T-cell (primary cell): Measurements from ENCODE around the gene LDLR. TPM values are rescaled to one million over a fixed set of nuclear protein-coding genes. Genes with fewer than 3 reads are reported as not detected.

ENCODE experiments used
- ATAC-seq, 4 experiments: fragments of 200-7000 bp in 3 of 4; fragments of 150-1000 bp in 1 of 4; cut with Tn5 transposase; replicated peaks in 1 of 4; 1 replicate in 3 of 4; 2 replicates in 1 of 4; pipeline ENCODE4 v1.10.0; 2021; ENCODE audit warnings: moderate library complexity in 3 of 4, mild to moderate bottlenecking in 2 of 4, moderate number of reproducible peaks in 1 of 4
- CTCF ChIA-PET, 2 donors: fragments of 300-600 bp; sonication (Branson Sonifier 250); formaldehyde crosslinking; loops; one replicate each; lab custom pipeline; 2022; ENCODE audit warnings: antibody characterized with exemption in 2 of 2; lab: Charles Lee
- POLR2A ChIA-PET, 2 donors: fragments of 300-600 bp; sonication (Branson Sonifier 250); formaldehyde crosslinking; loops; one replicate each; lab custom pipeline; 2022; ENCODE audit warnings: antibody characterized with exemption in 2 of 2; lab: Charles Lee
- DNase-seq, 35 experiments: peaks; one replicate each; pipeline versions ENCODE4 v3.0.0 to v3.0.0-alpha.2; 2013 to 2023
- H3K27ac ChIP-seq: one replicate; pipeline ENCODE4 v1.5.1; 2013; ENCODE audit warnings: low read length
- H3K27me3 ChIP-seq, 2 experiments: replicated peaks in 1 of 2; 1 replicate in 1 of 2; 2 replicates in 1 of 2; pipeline versions ENCODE4 v1.6.1 to v1.7.0; 2013; ENCODE audit warnings: low read length in 1 of 2, mixed read lengths in 1 of 2; ENCODE audit not compliant: control insufficient read depth in 2 of 2, insufficient read depth in 2 of 2; ENCODE audit errors: extremely low read depth in 1 of 2
- H3K36me3 ChIP-seq, 2 donors: 1 replicate in 1 of 2; 2 replicates in 1 of 2; pipeline versions ENCODE4 v1.6.1 to v1.7.0; 2013; ENCODE audit warnings: low read length in 1 of 2; ENCODE audit not compliant: control insufficient read depth in 2 of 2, insufficient read depth in 1 of 2; ENCODE audit errors: extremely low read depth in 1 of 2
- H3K4me1 ChIP-seq, 2 experiments: 1 replicate in 1 of 2; 2 replicates in 1 of 2; pipeline versions ENCODE4 v1.6.1 to v1.7.0; 2013; ENCODE audit warnings: low read length in 2 of 2, mixed read lengths in 1 of 2; ENCODE audit not compliant: insufficient read depth in 2 of 2, control insufficient read depth in 1 of 2; ENCODE audit errors: extremely low read depth in 1 of 2
- H3K4me3 ChIP-seq, 2 donors: 1 replicate in 1 of 2; 2 replicates in 1 of 2; pipeline versions ENCODE4 v1.5.1 to v1.7.0; 2013; ENCODE audit warnings: mild to moderate bottlenecking in 2 of 2, low read length in 1 of 2, moderate library complexity in 1 of 2; ENCODE audit not compliant: control insufficient read depth in 1 of 2; ENCODE audit errors: extremely low read depth in 1 of 2
- H3K9me3 ChIP-seq: 2 replicates; pipeline ENCODE4 v1.7.0; 2013
- H3K27ac Mint-ChIP-seq, 2 donors: one replicate each; pipeline ENCODE4 v1.8.0; 2020 to 2021; ENCODE audit warnings: mild to moderate bottlenecking in 2 of 2, mixed read lengths in 2 of 2
- H3K27me3 Mint-ChIP-seq, 2 donors: one replicate each; pipeline ENCODE4 v1.8.0; 2021 to 2022; ENCODE audit warnings: mixed read lengths in 2 of 2
- H3K36me3 Mint-ChIP-seq: one replicate; pipeline ENCODE4 v1.8.0; 2021; ENCODE audit warnings: mixed read lengths
- H3K4me1 Mint-ChIP-seq, 3 donors: one replicate each; pipeline ENCODE4 v1.8.0; 2020 to 2022; ENCODE audit warnings: mixed read lengths in 3 of 3, mild to moderate bottlenecking in 1 of 3
- H3K4me3 Mint-ChIP-seq, 3 donors: one replicate each; pipeline ENCODE4 v1.8.0; 2020 to 2022; ENCODE audit warnings: mild to moderate bottlenecking in 3 of 3, mixed read lengths in 3 of 3, moderate library complexity in 3 of 3
- H3K9me3 Mint-ChIP-seq, 3 donors: one replicate each; pipeline ENCODE4 v1.8.0; 2020 to 2022; ENCODE audit warnings: mixed read lengths in 3 of 3
- WGBS: methylation state at CpG from one replicate; pipeline ENCODE4 v1.1.5; 2013; ENCODE audit warnings: missing lambda C conversion rate; ENCODE audit not compliant: insufficient coverage; 5-methylcytosine and 5-hydroxymethylcytosine counted together
- total RNA-seq, 35 experiments: library from RNA in 6 of 35; stranded (reverse) in 6 of 35; fragments of 120-200 nt in 1 of 35; gene quantifications; one replicate each; pipeline versions ENCODE4 v1.2.1 to v1.2.4 and lab custom pipeline; 2013 to 2026

LDLR gene
- total RNA-seq (10 to 100 TPM; 33.8 to 50.4 (median 42.0) TPM), total RNA-seq (lab: John Stamatoyannopoulos, UW) (32.2 to 336 (median 148) reads per million in 29 experiments)
- total RNA-seq (2013), result 17.6 TPM

GRCh38 chr19:11089254-11090013 lies at the start of gene LDLR:
Gene LDLR, plus strand, starts transcription at chr19:11089463. Its CDS starts 86 bp downstream, at chr19:11089549.
- H3K4me3 ChIP-seq, result peak within 1 kb of the TSS; percentile 83 to 87
- DNase-seq (peak; percentile 31 to 90 (median 76)), ATAC-seq (peak; percentile 12 to 46 (median 32))
- WGBS, result under 1% methylated on average over 32 of the region's 43 CpGs
- H3K9me3 ChIP-seq, result no peaks in the 10 kb centered on the region
- H3K27ac ChIP-seq, result peak within 1 kb of the TSS; percentile 99
- peak within 1 kb of the TSS; percentile 95 to 97 for H3K27ac Mint-ChIP-seq
- H3K27me3 Mint-ChIP-seq, result no peaks in the 10 kb centered on the region
- no peaks in the 10 kb centered on the region for H3K36me3 ChIP-seq
- H3K27me3 ChIP-seq, result no peaks in the 10 kb centered on the region
- peaks cover 12 to 66% of the 10 kb centered on the region in 2 experiments for H3K4me1 ChIP-seq
- peaks cover 46 to 49% (median 47%) of the 10 kb centered on the region in 3 donors for H3K4me1 Mint-ChIP-seq
- H3K36me3 Mint-ChIP-seq, result no peaks in the 10 kb centered on the region
- ChIA-PET POLR2A (no interaction called here), CTCF (interaction anchor here in 1 of 2 donors (0.5 to 1.2 kb wide), 2 partner anchors 36 to 295 kb away, joined by 3 to 8 read pairs; no protein-coding TSS in a partner anchor)
- peak within 1 kb of the TSS; percentile 89 to 91 (median 89) for H3K4me3 Mint-ChIP-seq
- H3K9me3 Mint-ChIP-seq, result no peaks in the 10 kb centered on the region

GRCh38 chr19:11041194-11041593 lies 48.1 kb upstream of the LDLR start:
- Histone ChIP-seq H3K27me3 (no peaks in the 10 kb centered on the region), H3K27ac (no peak overlapping the region), H3K4me3 (no peak overlapping the region), H3K36me3 (peaks cover 8 to 63% of the 10 kb centered on the region in 2 donors), H3K4me1 (peaks cover 0 to 2% of the 10 kb centered on the region in 2 experiments), H3K9me3 (no peaks in the 10 kb centered on the region)
- Mint-ChIP-seq H3K4me1 (peaks cover 0 to under 1% (median under 1%) of the 10 kb centered on the region in 3 donors), H3K36me3 (peaks cover 56% of the 10 kb centered on the region), H3K27me3 (no peaks in the 10 kb centered on the region), H3K4me3 (no peak overlapping the region), H3K9me3 (no peaks in the 10 kb centered on the region), H3K27ac (no peak overlapping the region)
- ATAC-seq (no peak), DNase-seq (no peak)
- ChIA-PET POLR2A (no interaction called here), CTCF (no interaction called here)
- 98% methylated on average over 14 of the region's 33 CpGs for WGBS

GRCh38 chr19:11041966-11042627 lies 47.2 kb upstream of the LDLR start:
- no peaks in the 10 kb centered on the region for H3K9me3 ChIP-seq

GRCh38 chr19:11044431-11044830 lies 44.8 kb upstream of the LDLR start:
- POLR2A ChIA-PET, result interaction anchor here in 1 of 2 donors (0.6 kb wide), 1 partner anchor 13 kb away, joined by 4 read pairs; no protein-coding TSS in a partner anchor
- H3K9me3 ChIP-seq, result no peaks in the 10 kb centered on the region
- whole genome bisulfite sequencing, result 97% methylated on average over 8 of the region's 10 CpGs
- no peak overlapping the region for H3K4me3 ChIP-seq
- no peak for DNase-seq
- H3K27me3 ChIP-seq, result no peaks in the 10 kb centered on the region
- Mint-ChIP-seq H3K4me3 (no peak overlapping the region), H3K36me3 (peaks cover 32% of the 10 kb centered on the region), H3K27ac (no peak overlapping the region), H3K4me1 (peaks cover 15 to 26% (median 18%) of the 10 kb centered on the region in 3 donors), H3K27me3 (no peaks in the 10 kb centered on the region), H3K9me3 (no peaks in the 10 kb centered on the region)
- peaks cover 10 to 17% of the 10 kb centered on the region in 2 experiments for H3K4me1 ChIP-seq
- H3K27ac ChIP-seq, result no peak overlapping the region
- CTCF ChIA-PET, result interaction anchor here in 1 of 2 donors (0.8 to 1.1 kb wide), 2 partner anchors 8 to 10 kb away, joined by 3 to 5 read pairs; no protein-coding TSS in a partner anchor
- H3K36me3 ChIP-seq, result peaks cover 10 to 38% of the 10 kb centered on the region in 2 donors
- ATAC-seq, result no peak

More at GRCh38 chr19:11041966-11042627, 47.2 kb upstream of the LDLR start:
- WGBS, result 98% methylated on average over 6 of the region's 13 CpGs
- H3K4me1 Mint-ChIP-seq, result peaks cover 0 to 9% (median 4%) of the 10 kb centered on the region in 3 donors
- Histone ChIP-seq H3K4me3 (no peak overlapping the region), H3K27ac (no peak overlapping the region), H3K4me1 (peaks cover 0 to 2% of the 10 kb centered on the region in 2 experiments), H3K27me3 (no peaks in the 10 kb centered on the region), H3K36me3 (peaks cover 13 to 54% of the 10 kb centered on the region in 2 donors)
- H3K27me3 Mint-ChIP-seq, result no peaks in the 10 kb centered on the region
- CTCF ChIA-PET, result no interaction called here
- POLR2A ChIA-PET, result no interaction called here
- peak overlapping the region in 1 of 2 donors; percentile 42 for H3K27ac Mint-ChIP-seq
- no peak for ATAC-seq
- peaks cover 49% of the 10 kb centered on the region for H3K36me3 Mint-ChIP-seq
- DNase-seq, result no peak
- H3K4me3 Mint-ChIP-seq, result no peak overlapping the region
- H3K9me3 Mint-ChIP-seq, result no peaks in the 10 kb centered on the region

- ATAC-seq, result no peak
- no peaks in the 10 kb centered on the region for H3K27me3 ChIP-seq
- Mint-ChIP-seq H3K27me3 (no peaks in the 10 kb centered on the region), H3K36me3 (peaks cover 32% of the 10 kb centered on the region), H3K9me3 (no peaks in the 10 kb centered on the region), H3K27ac (no peak overlapping the region), H3K4me3 (no peak overlapping the region), H3K4me1 (peaks cover 26 to 37% (median 29%) of the 10 kb centered on the region in 3 donors)
- ChIA-PET CTCF (no interaction called here), POLR2A (no interaction called here)
- no CpG with 5 or more reads among the region's 4 CpGs for WGBS
- DNase-seq, result no peak
- H3K27ac ChIP-seq, result no peak overlapping the region
- no peak overlapping the region for H3K4me3 ChIP-seq
- H3K9me3 ChIP-seq, result no peaks in the 10 kb centered on the region
- H3K4me1 ChIP-seq, result peaks cover 18 to 28% of the 10 kb centered on the region in 2 experiments
- peaks cover 9 to 36% of the 10 kb centered on the region in 2 donors for H3K36me3 ChIP-seq
These were observed 43.7 kb upstream of the LDLR start for GRCh38 chr19:11045536-11045935.
